ENCODE measurements around the gene MACF1.

The MACF1 gene

GRCh38 chr1:39226836-39227235 lies 22.3 kb downstream of the MACF1 start:
- Histone ChIP-seq H4K12ac (ENCODE audit: low read depth, low read length) (no peak overlapping the region), H3K18ac (ENCODE audit: low read length) (no peak overlapping the region), H3K4me1 (ENCODE audit: control insufficient read depth in 1 of 2, insufficient read depth in 2 of 2, low read length in 2 of 2) (peaks cover 0 to 8% of the 10 kb centered on the region in 2 experiments), H4K91ac (ENCODE audit: low read depth, low read length) (no peak overlapping the region), H3K27ac (ENCODE audit: low read depth, low read length) (no peak overlapping the region), H3K27me3 (ENCODE audit: insufficient read depth, low read length) (no peaks in the 10 kb centered on the region), H3K4me2 (ENCODE audit: low read length) (no peak overlapping the region), H3K79me1 (ENCODE audit: low read length) (no peaks in the 10 kb centered on the region), H3K79me2 (ENCODE audit: control insufficient read depth, insufficient read depth, low read length, poor library complexity) (no peaks in the 10 kb centered on the region), H3K4ac (ENCODE audit: low read depth, low read length) (peak overlapping the region; percentile 33), H2AK5ac (ENCODE audit: low read length) (no peak overlapping the region), H4K8ac (ENCODE audit: low read depth, low read length) (no peak overlapping the region), H3K23ac (ENCODE audit: low read length) (no peak overlapping the region), H2BK5ac (ENCODE audit: low read depth, low read length, poor library complexity) (no peak overlapping the region), H3K14ac (ENCODE audit: low read length) (no peak overlapping the region), H3K4me3 (ENCODE audit: low read depth, low read length) (no peak overlapping the region), H2AFZ (ENCODE audit: insufficient read depth, low read length, poor library complexity) (no peak overlapping the region), H2BK12ac (ENCODE audit: low read length) (no peak overlapping the region), H3K9ac (ENCODE audit: low read length) (no peak overlapping the region), H3K9me3 (ENCODE audit: insufficient read depth, low read depth, low read length) (no peaks in the 10 kb centered on the region), H3K36me3 (ENCODE audit: control insufficient read depth in 1 of 2, insufficient read depth in 2 of 2, low read length in 2 of 2) (no peaks in the 10 kb centered on the region), H2BK120ac (ENCODE audit: insufficient read depth, low read length, poor library complexity) (no peak overlapping the region)
- DNase-seq, result no peak
- no CpG with 5 or more reads among the region's 3 CpGs for WGBS (ENCODE audit: extremely low coverage, insufficient coverage, insufficient read length)

- Histone ChIP-seq H4K8ac (ENCODE audit: low read depth, low read length) (no peak overlapping the region), H3K4me3 (ENCODE audit: low read depth, low read length) (no peak overlapping the region), H4K91ac (ENCODE audit: low read depth, low read length) (no peak overlapping the region), H3K4me1 (ENCODE audit: control insufficient read depth in 1 of 2, insufficient read depth in 2 of 2, low read length in 2 of 2) (peaks cover 0 to 7% of the 10 kb centered on the region in 2 experiments), H3K36me3 (ENCODE audit: control insufficient read depth in 1 of 2, insufficient read depth in 2 of 2, low read length in 2 of 2) (peaks cover 0 to 3% of the 10 kb centered on the region in 2 experiments), H2BK120ac (ENCODE audit: insufficient read depth, low read length, poor library complexity) (no peak overlapping the region), H3K18ac (ENCODE audit: low read length) (no peak overlapping the region), H3K23ac (ENCODE audit: low read length) (no peak overlapping the region), H2BK12ac (ENCODE audit: low read length) (no peak overlapping the region), H3K79me2 (ENCODE audit: control insufficient read depth, insufficient read depth, low read length, poor library complexity) (no peaks in the 10 kb centered on the region), H2AFZ (ENCODE audit: insufficient read depth, low read length, poor library complexity) (no peak overlapping the region), H3K4me2 (ENCODE audit: low read length) (no peak overlapping the region), H3K9ac (ENCODE audit: low read length) (no peak overlapping the region), H3K4ac (ENCODE audit: low read depth, low read length) (no peak overlapping the region), H3K14ac (ENCODE audit: low read length) (no peak overlapping the region), H3K27ac (ENCODE audit: low read depth, low read length) (no peak overlapping the region), H2AK5ac (ENCODE audit: low read length) (no peak overlapping the region), H4K12ac (ENCODE audit: low read depth, low read length) (no peak overlapping the region), H2BK5ac (ENCODE audit: low read depth, low read length, poor library complexity) (no peak overlapping the region), H3K27me3 (ENCODE audit: insufficient read depth, low read length) (no peaks in the 10 kb centered on the region), H3K9me3 (ENCODE audit: insufficient read depth, low read depth, low read length) (no peaks in the 10 kb centered on the region), H3K79me1 (ENCODE audit: low read length) (no peaks in the 10 kb centered on the region)
- DNase-seq, result no peak
- no CpG with 5 or more reads among the region's 6 CpGs for WGBS (ENCODE audit: extremely low coverage, insufficient coverage, insufficient read length)
Observed at GRCh38 chr1:39228252-39228651, 23.8 kb downstream of the MACF1 start.

DNA sequence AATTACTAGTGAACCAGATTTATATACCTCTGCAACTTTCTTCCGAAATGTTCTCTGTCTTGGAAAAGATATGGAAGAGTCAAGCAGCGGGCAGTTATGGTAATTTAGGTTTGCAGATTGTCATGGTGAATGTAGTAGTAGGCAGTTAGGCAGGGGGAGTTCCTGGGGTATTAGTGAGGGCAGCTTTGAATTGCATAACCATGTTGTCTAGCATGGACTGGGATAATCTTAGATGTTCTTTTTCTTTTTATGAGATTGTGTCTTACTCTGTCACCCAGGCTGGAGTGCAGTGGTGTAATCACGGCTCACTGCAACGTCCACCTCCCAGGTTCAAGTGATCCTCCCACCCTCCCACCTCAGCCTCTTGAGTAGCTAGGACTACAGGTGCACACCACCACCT lies 25.0 kb downstream of the MACF1 start:
- Histone ChIP-seq H3K4me2 (ENCODE audit: low read length) (no peak overlapping the region), H3K18ac (ENCODE audit: low read length) (no peak overlapping the region), H2BK5ac (ENCODE audit: low read depth, low read length, poor library complexity) (no peak overlapping the region), H3K4me1 (ENCODE audit: control insufficient read depth in 1 of 2, insufficient read depth in 2 of 2, low read length in 2 of 2) (peaks cover 0 to 7% of the 10 kb centered on the region in 2 experiments), H3K79me1 (ENCODE audit: low read length) (no peaks in the 10 kb centered on the region), H2BK12ac (ENCODE audit: low read length) (no peak overlapping the region), H3K4ac (ENCODE audit: low read depth, low read length) (peak overlapping the region; percentile 73), H2AK5ac (ENCODE audit: low read length) (no peak overlapping the region), H3K27me3 (ENCODE audit: insufficient read depth, low read length) (no peaks in the 10 kb centered on the region), H3K4me3 (ENCODE audit: low read depth, low read length) (no peak overlapping the region), H4K91ac (ENCODE audit: low read depth, low read length) (no peak overlapping the region), H3K27ac (ENCODE audit: low read depth, low read length) (no peak overlapping the region), H3K23ac (ENCODE audit: low read length) (no peak overlapping the region), H4K8ac (ENCODE audit: low read depth, low read length) (no peak overlapping the region), H2BK120ac (ENCODE audit: insufficient read depth, low read length, poor library complexity) (no peak overlapping the region), H3K14ac (ENCODE audit: low read length) (no peak overlapping the region), H4K12ac (ENCODE audit: low read depth, low read length) (no peak overlapping the region), H2AFZ (ENCODE audit: insufficient read depth, low read length, poor library complexity) (no peak overlapping the region), H3K9ac (ENCODE audit: low read length) (no peak overlapping the region), H3K36me3 (ENCODE audit: control insufficient read depth in 1 of 2, insufficient read depth in 2 of 2, low read length in 2 of 2) (peaks cover 0 to 6% of the 10 kb centered on the region in 2 experiments), H3K79me2 (ENCODE audit: control insufficient read depth, insufficient read depth, low read length, poor library complexity) (no peaks in the 10 kb centered on the region), H3K9me3 (ENCODE audit: insufficient read depth, low read depth, low read length) (no peaks in the 10 kb centered on the region)
- DNase-seq, result no peak
- no CpG with 5 or more reads among the region's 4 CpGs for WGBS (ENCODE audit: extremely low coverage, insufficient coverage, insufficient read length)

GRCh38 chr1:39230261-39231190 lies 26.0 kb downstream of the MACF1 start:
- Histone ChIP-seq H2BK5ac (ENCODE audit: low read depth, low read length, poor library complexity) (no peak overlapping the region), H2AFZ (ENCODE audit: insufficient read depth, low read length, poor library complexity) (no peak overlapping the region), H4K91ac (ENCODE audit: low read depth, low read length) (no peak overlapping the region), H3K9me3 (ENCODE audit: insufficient read depth, low read depth, low read length) (no peaks in the 10 kb centered on the region), H3K18ac (ENCODE audit: low read length) (no peak overlapping the region), H3K4ac (ENCODE audit: low read depth, low read length) (no peak overlapping the region), H2BK120ac (ENCODE audit: insufficient read depth, low read length, poor library complexity) (no peak overlapping the region), H4K12ac (ENCODE audit: low read depth, low read length) (no peak overlapping the region), H3K79me2 (ENCODE audit: control insufficient read depth, insufficient read depth, low read length, poor library complexity) (no peaks in the 10 kb centered on the region), H3K23ac (ENCODE audit: low read length) (peak overlapping the region; percentile 86), H2BK12ac (ENCODE audit: low read length) (no peak overlapping the region), H3K4me1 (ENCODE audit: control insufficient read depth in 1 of 2, insufficient read depth in 2 of 2, low read length in 2 of 2) (peaks cover 0 to 7% of the 10 kb centered on the region in 2 experiments), H4K8ac (ENCODE audit: low read depth, low read length) (no peak overlapping the region), H3K4me2 (ENCODE audit: low read length) (no peak overlapping the region), H3K27ac (ENCODE audit: low read depth, low read length) (no peak overlapping the region), H3K79me1 (ENCODE audit: low read length) (no peaks in the 10 kb centered on the region), H3K27me3 (ENCODE audit: insufficient read depth, low read length) (no peaks in the 10 kb centered on the region), H3K9ac (ENCODE audit: low read length) (no peak overlapping the region), H3K14ac (ENCODE audit: low read length) (no peak overlapping the region), H3K36me3 (ENCODE audit: control insufficient read depth in 1 of 2, insufficient read depth in 2 of 2, low read length in 2 of 2) (peaks cover 0 to 6% of the 10 kb centered on the region in 2 experiments), H3K4me3 (ENCODE audit: low read depth, low read length) (no peak overlapping the region), H2AK5ac (ENCODE audit: low read length) (no peak overlapping the region)
- peak in 1 of 2 donors; percentile 42 for DNase-seq
- WGBS (ENCODE audit: extremely low coverage, insufficient coverage, insufficient read length), result no CpG with 5 or more reads among the region's 9 CpGs
